ENCODE measurements around the gene CMPK2.

DNA sequence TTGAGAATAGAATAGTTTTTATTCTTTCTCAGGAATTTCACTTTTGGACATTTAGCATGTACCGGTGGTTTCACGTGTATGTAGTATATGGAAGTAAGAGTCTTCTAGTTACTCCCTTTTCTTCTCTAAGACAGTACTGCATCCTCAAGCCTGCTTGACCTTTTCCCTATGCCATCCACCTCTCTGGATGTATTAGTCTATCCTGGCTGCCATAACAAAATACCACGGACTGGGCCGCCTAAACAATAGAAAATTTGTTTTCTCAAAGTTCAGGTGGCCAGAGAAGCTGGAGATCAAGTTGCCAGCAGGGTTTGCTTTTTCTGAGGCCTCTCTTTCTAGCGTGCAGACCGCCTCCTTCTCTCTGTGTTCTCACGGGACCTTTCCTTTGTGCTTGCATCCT is 1.3 kb upstream of the CMPK2 start:
- TF ChIP-seq EZH2 (IDR thresholded peaks at IDR 0.05; ENCODE audit: low read length, missing control alignments), result no peak
- TF ChIP-seq, protein P1, sequence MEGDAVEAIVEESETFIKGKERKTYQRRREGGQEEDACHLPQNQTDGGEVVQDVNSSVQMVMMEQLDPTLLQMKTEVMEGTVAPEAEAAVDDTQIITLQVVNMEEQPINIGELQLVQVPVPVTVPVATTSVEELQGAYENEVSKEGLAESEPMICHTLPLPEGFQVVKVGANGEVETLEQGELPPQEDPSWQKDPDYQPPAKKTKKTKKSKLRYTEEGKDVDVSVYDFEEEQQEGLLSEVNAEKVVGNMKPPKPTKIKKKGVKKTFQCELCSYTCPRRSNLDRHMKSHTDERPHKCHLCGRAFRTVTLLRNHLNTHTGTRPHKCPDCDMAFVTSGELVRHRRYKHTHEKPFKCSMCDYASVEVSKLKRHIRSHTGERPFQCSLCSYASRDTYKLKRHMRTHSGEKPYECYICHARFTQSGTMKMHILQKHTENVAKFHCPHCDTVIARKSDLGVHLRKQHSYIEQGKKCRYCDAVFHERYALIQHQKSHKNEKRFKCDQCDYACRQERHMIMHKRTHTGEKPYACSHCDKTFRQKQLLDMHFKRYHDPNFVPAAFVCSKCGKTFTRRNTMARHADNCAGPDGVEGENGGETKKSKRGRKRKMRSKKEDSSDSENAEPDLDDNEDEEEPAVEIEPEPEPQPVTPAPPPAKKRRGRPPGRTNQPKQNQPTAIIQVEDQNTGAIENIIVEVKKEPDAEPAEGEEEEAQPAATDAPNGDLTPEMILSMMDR (conservative IDR thresholded peaks at IDR 0.05 in 1 of 2, IDR thresholded peaks at IDR 0.05 in 1 of 2; ENCODE audit: low read depth in 1 of 2, low read length in 2 of 2), result no peak
